Measurements from ENCODE around the gene OSGEP.

Gene OSGEP

DNA sequence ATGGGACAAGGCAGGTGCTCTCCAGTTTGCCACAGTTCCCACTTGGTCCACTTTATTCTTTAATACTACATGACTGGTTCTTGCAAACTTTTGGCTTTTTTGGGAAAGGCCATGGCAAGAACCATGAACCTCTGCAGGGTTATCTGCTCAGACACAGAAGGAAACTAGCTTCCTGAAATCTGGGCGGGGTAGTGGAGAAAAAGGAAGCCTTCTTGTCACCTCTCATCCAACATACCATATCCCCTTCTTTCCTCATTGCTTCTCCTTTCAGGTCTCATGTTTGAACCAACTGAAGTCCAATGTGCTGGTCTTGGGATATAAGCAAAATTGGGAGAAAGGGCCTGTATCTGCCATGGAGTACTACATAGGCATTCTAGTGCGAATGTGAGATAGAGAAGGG is 13.2 kb downstream of the OSGEP start:
- Histone ChIP-seq H3K4me3 (replicated peaks; ENCODE audit: low read depth, low read length) (no peak overlapping the region), H3K27me3 (replicated peaks; ENCODE audit: control insufficient read depth, insufficient read depth, low read length) (no peaks in the 10 kb centered on the region), H3K36me3 (ENCODE audit: control insufficient read depth, insufficient read depth, low read length) (peaks cover 2% of the 10 kb centered on the region; the same call in 1 of the 2 replicates)
- TF ChIP-seq CTCF (IDR thresholded peaks at IDR 0.05; ENCODE audit: insufficient read depth, low read length, poor library complexity, severe bottlenecking), result no peak
- no peak for DNase-seq (ENCODE audit: extremely low read depth, insufficient read length)

DNA sequence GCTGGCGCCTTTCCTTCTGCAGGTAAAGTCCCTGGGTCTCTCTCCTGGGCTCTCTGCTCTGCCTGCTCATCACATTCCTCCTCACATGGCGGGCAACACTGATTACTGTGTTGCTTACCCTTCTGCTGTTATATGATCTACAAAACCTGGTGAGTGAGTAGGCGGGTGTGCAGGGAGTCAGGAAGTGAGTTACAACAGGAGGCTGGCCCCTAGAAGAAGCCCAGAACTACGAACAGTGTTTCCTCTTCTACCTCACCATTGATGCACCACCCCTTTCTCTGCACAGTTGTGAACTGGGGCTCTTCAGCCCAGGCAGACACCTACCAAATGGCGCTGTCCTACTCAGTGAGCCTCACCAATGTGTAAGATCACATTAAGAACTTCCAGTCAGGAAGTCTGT is 13.7 kb downstream of the OSGEP start:
- TF ChIP-seq CTCF (IDR thresholded peaks at IDR 0.05; ENCODE audit: insufficient read depth, low read length, poor library complexity, severe bottlenecking), result no peak
- DNase-seq (ENCODE audit: extremely low read depth, insufficient read length), result no peak
- no peaks in the 10 kb centered on the region for H3K27me3 ChIP-seq (replicated peaks; ENCODE audit: control insufficient read depth, insufficient read depth, low read length)
- H3K4me3 ChIP-seq (replicated peaks; ENCODE audit: low read depth, low read length), result no peak overlapping the region
- H3K36me3 ChIP-seq (ENCODE audit: control insufficient read depth, insufficient read depth, low read length), result no peaks in the 10 kb centered on the region; the same call in 1 of the 2 replicates

GRCh38 chr14:20440465-20440864 is 14.1 kb downstream of the OSGEP start:
- DNase-seq (ENCODE audit: extremely low read depth, insufficient read length), result no peak
- Histone ChIP-seq H3K27me3 (replicated peaks; ENCODE audit: control insufficient read depth, insufficient read depth, low read length) (no peaks in the 10 kb centered on the region), H3K36me3 (ENCODE audit: control insufficient read depth, insufficient read depth, low read length) (no peaks in the 10 kb centered on the region), H3K4me3 (replicated peaks; ENCODE audit: low read depth, low read length) (no peak overlapping the region)
- no peak for TF ChIP-seq CTCF (IDR thresholded peaks at IDR 0.05; ENCODE audit: insufficient read depth, low read length, poor library complexity, severe bottlenecking)

DNA sequence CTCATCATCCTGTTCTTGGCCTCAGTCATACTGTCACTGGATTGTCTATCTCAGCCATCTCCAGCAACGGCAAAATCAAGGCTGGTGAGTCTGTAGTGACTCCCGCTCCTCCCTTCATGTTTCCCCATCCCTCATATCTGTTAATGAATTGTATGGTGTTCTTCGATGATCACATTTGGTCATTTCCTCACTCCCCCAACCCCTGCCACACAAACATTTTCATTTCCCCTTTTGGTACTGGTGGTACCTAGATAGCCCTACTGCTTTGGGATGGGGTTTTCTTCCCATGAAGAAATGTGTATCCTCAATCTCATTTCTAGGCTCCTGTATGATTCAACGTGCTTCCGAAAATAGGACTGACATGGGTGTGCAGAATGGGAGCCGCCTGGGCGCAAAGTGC is 15.9 kb downstream of the OSGEP start:
- no peak for TF ChIP-seq CTCF (IDR thresholded peaks at IDR 0.05; ENCODE audit: insufficient read depth, low read length, poor library complexity, severe bottlenecking)
- no peaks in the 10 kb centered on the region for H3K36me3 ChIP-seq (ENCODE audit: control insufficient read depth, insufficient read depth, low read length)
- no peaks in the 10 kb centered on the region for H3K27me3 ChIP-seq (replicated peaks; ENCODE audit: control insufficient read depth, insufficient read depth, low read length)
- no peak overlapping the region for H3K4me3 ChIP-seq (replicated peaks; ENCODE audit: low read depth, low read length)
- no peak for DNase-seq (ENCODE audit: extremely low read depth, insufficient read length)

DNA sequence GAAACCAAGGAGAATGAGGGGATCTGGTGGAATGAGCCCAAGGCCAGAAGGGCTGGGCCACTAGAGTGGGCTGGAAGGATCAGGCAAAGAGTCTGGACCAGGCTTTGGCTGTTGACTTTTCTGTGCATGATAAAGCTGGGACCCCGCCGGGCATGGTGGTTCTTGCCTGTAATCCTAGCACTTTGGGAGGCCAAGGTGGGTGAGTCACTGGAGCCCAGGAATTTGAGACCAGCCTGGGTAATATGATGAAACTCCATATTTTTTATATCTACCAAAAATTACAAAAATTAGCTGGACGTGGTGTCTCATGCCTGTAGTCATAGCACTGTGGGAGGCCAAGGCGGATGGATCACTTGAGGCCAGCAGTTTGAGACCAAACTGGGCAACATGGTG is 18.3 kb downstream of the OSGEP start:
- DNase-seq (ENCODE audit: extremely low read depth, insufficient read length), result no peak
- H3K27me3 ChIP-seq (replicated peaks; ENCODE audit: control insufficient read depth, insufficient read depth, low read length), result no peaks in the 10 kb centered on the region
- no peaks in the 10 kb centered on the region for H3K36me3 ChIP-seq (ENCODE audit: control insufficient read depth, insufficient read depth, low read length)
- H3K4me3 ChIP-seq (replicated peaks; ENCODE audit: low read depth, low read length), result no peak overlapping the region
- TF ChIP-seq CTCF (IDR thresholded peaks at IDR 0.05; ENCODE audit: insufficient read depth, low read length, poor library complexity, severe bottlenecking), result no peak
